ENCODE results near the gene RNASE13. TPM values are rescaled to one million over a fixed set of nuclear protein-coding genes. Genes with fewer than 3 reads are reported as not detected.
"Not testable (repeated sequence)": the region's sequence is repeated elsewhere in the genome, so short reads cannot be mapped to it uniquely, and the experiment has no call there.

RNASE13 gene
- total RNA-seq, 4 donors from 2014 or later, result not detected

GRCh38 chr14:21041676-21042433 lies 7.2 kb upstream of the RNASE13 start, which contains the start of gene RNASE7:
Gene RNASE7 (plus strand): TSS chr14:21042362. CDS start chr14:21042993, 631 bp downstream.
- WGBS, 2 donors, result 76 to 84% methylated on average over 11 of the region's 11 CpGs
- no peaks in the 10 kb centered on the region for H3K36me3 ChIP-seq
- no peaks in the 10 kb centered on the region for H3K27me3 ChIP-seq
- intact Hi-C loops (cut with DNase I), result loop anchor here (2.0 kb wide), 1 partner anchor 25 kb away; no protein-coding TSS in a partner anchor
- H3K27ac ChIP-seq, result peak within 1 kb of the TSS in 1 of 3 donors; percentile 64
- peaks cover 28 to 40% of the 10 kb centered on the region in 2 donors for H3K4me1 ChIP-seq
- H3K4me3 ChIP-seq (replicated peaks in 1 of 3), result no peak within 1 kb of the TSS
- DNase-seq, result no peak
- no peak for TF ChIP-seq CTCF (IDR thresholded peaks at IDR 0.05)
- TF ChIP-seq POLR2A (IDR thresholded peaks at IDR 0.05), result no peak
- no peaks in the 10 kb centered on the region for H3K9me3 ChIP-seq

GRCh38 chr14:21040941-21041340 lies 6.3 kb upstream of the RNASE13 start:
- not testable (repeated sequence) for H3K4me3 ChIP-seq (replicated peaks in 1 of 3); H3K9me3 ChIP-seq; H3K27me3 ChIP-seq; DNase-seq; H3K27ac ChIP-seq; H3K36me3 ChIP-seq
- intact Hi-C loops (cut with DNase I), result loop anchor here (2.0 kb wide), 1 partner anchor 24 kb away; no protein-coding TSS in a partner anchor
- WGBS, 2 donors, result 83 to 88% methylated on average over 3 of the region's 3 CpGs
- H3K4me1 ChIP-seq, result peaks cover 28 to 40% of the 10 kb centered on the region in 2 donors

GRCh38 chr14:21040370-21040925 lies 5.8 kb upstream of the RNASE13 start:
- Histone ChIP-seq H3K36me3 (no peaks in the 10 kb centered on the region), H3K4me3 (replicated peaks in 1 of 3) (no peak overlapping the region), H3K9me3 (no peaks in the 10 kb centered on the region), H3K27ac (no peak overlapping the region), H3K27me3 (no peaks in the 10 kb centered on the region), H3K4me1 (peaks cover 28 to 40% of the 10 kb centered on the region in 2 donors)
- DNase-seq, result no peak
- intact Hi-C loops (cut with DNase I), result loop anchor here (2.0 kb wide), 1 partner anchor 24 kb away; no protein-coding TSS in a partner anchor
- 77 to 80% methylated on average over 8 of the region's 8 CpGs for WGBS, 2 donors
- no peak for TF ChIP-seq POLR2A (IDR thresholded peaks at IDR 0.05)
- no peak for TF ChIP-seq CTCF (IDR thresholded peaks at IDR 0.05)

- peak overlapping the region; percentile 63 to 81 (median 75) for H3K27ac ChIP-seq
- H3K9me3 ChIP-seq, result no peaks in the 10 kb centered on the region
- WGBS, 2 donors, result 51 to 63% methylated on average over 8 of the region's 8 CpGs
- H3K4me1 ChIP-seq, result peaks cover 28 to 40% of the 10 kb centered on the region in 2 donors
- peak; percentile 43 to 56 for DNase-seq
- no peaks in the 10 kb centered on the region for H3K27me3 ChIP-seq
- intact Hi-C loops (cut with DNase I), result loop anchor here (2.0 kb wide), 1 partner anchor 23 kb away; no protein-coding TSS in a partner anchor
- no peak overlapping the region for H3K4me3 ChIP-seq (replicated peaks in 1 of 3)
- peak; percentile 38 to 73 (median 62) for TF ChIP-seq CTCF (IDR thresholded peaks at IDR 0.05)
- no peak for TF ChIP-seq POLR2A (IDR thresholded peaks at IDR 0.05)
- H3K36me3 ChIP-seq, result no peaks in the 10 kb centered on the region
These were observed 5.2 kb upstream of the RNASE13 start for GRCh38 chr14:21039585-21040369.
